ENCODE measurements around the gene SPTAN1. TPM values are rescaled to one million over a fixed set of nuclear protein-coding genes. Genes with fewer than 3 reads are reported as not detected.

SPTAN1 gene
- total RNA-seq, 1 experiment from 2014 or later, result 229 TPM

DNA sequence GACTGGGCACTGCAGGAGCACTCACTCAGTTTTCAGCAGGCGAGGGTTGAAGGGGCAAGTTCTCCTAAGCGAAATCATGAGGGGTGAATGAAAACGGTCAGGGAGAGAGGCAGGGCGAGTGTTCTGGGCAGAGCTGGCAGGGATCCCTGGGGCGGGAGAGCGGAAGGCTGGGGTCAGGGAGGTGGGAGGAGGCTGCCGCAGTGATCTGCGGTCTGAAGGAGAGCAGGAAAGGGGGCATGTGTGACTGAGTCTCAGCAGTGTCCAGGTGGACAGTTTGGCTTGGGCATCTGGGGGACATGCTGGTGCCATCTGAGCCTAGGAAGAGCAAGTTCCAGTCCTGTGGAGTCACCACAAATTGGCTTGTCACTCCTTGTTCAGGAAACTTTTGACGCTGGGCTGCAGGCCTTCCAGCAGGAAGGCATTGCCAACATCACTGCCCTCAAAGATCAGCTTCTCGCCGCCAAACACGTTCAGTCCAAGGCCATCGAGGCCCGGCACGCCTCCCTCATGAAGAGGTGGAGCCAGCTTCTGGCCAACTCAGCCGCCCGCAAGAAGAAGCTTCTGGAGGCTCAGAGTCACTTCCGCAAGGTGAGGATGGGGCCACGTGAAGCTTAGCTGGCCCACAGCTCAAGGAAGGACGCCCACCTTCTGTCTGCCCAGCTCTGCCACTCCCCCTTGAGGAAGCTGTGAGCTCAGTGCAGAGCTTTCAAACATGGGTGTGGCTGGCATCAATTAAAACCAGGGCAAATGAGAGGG, 73.2 kb downstream of the SPTAN1 start:
- H3K27me3 ChIP-seq (ENCODE audit: control insufficient read depth, insufficient read depth, low read length), result no peaks in the 10 kb centered on the region
- POLR2A ChIA-PET, result interaction anchor here (0.6 kb wide), 1 partner anchor 46 kb away, joined by 15 read pairs; no protein-coding TSS in a partner anchor
- intact Hi-C loops (cut with micrococcal nuclease; ENCODE audit: unreplicated experiment), result no loop called here
- CTCF ChIA-PET, result no interaction called here
- H3K9me3 ChIP-seq (ENCODE audit: control insufficient read depth, insufficient read depth, low read depth, low read length), result no peaks in the 10 kb centered on the region
- ATAC-seq, result no peak
- no peak for TF ChIP-seq TCF7L2 (IDR thresholded peaks at IDR 0.05; ENCODE audit: low read depth, low read length)
- TF ChIP-seq POLR2AphosphoS5 (IDR thresholded peaks at IDR 0.05; ENCODE audit: low read depth, low read length), result no peak
- no peak for TF ChIP-seq SIN3A (IDR thresholded peaks at IDR 0.05; ENCODE audit: borderline replicate concordance, insufficient read depth, low read depth, low read length)
- no peak for TF ChIP-seq CTCF (IDR thresholded peaks at IDR 0.05)
- TF ChIP-seq REST (IDR thresholded peaks at IDR 0.05; ENCODE audit: insufficient read depth in 1 of 2, low read depth in 2 of 2, low read length in 1 of 2), result no peak
- in situ Hi-C loops (cut with HindIII; ENCODE audit: low pct_unique_long_range_greater_than_20kb, low sequenced_read_pairs), result no loop called here
- H3K4me1 ChIP-seq (ENCODE audit: control insufficient read depth, insufficient read depth, low read length), result peaks cover 15% of the 10 kb centered on the region
- no peak overlapping the region for H3K27ac ChIP-seq (ENCODE audit: low read length)
- no peak overlapping the region for H3K4me3 ChIP-seq (ENCODE audit: low read depth in 2 of 2, low read length in 2 of 2)
- DNase-seq (ENCODE audit: low read depth, low spot score), result no peak
- TSS peak; percentile 33 for BruUV-seq (replicated peaks)
- H3K36me3 ChIP-seq (ENCODE audit: control insufficient read depth, insufficient read depth, low read length), result peaks cover 4% of the 10 kb centered on the region; the same call in 1 of the 2 replicates

GRCh38 chr9:128626181-128626580, 73.8 kb downstream of the SPTAN1 start:
- ATAC-seq, result no peak
- TF ChIP-seq TCF7L2 (IDR thresholded peaks at IDR 0.05; ENCODE audit: low read depth, low read length) (no peak), POLR2AphosphoS5 (IDR thresholded peaks at IDR 0.05; ENCODE audit: low read depth, low read length) (0 out of 2 replicates have a peak, but pooled peaks have one; percentile 17)
- no peak for DNase-seq (ENCODE audit: low read depth, low spot score)
- CTCF ChIA-PET, result no interaction called here
- no peaks in the 10 kb centered on the region for H3K27me3 ChIP-seq (ENCODE audit: control insufficient read depth, insufficient read depth, low read length)
- no peak overlapping the region for H3K4me3 ChIP-seq (ENCODE audit: low read depth in 2 of 2, low read length in 2 of 2)
- peaks cover 2% of the 10 kb centered on the region; the same call in 1 of the 2 replicates for H3K36me3 ChIP-seq (ENCODE audit: control insufficient read depth, insufficient read depth, low read length)
- BruUV-seq (replicated peaks), result no TSS peak
- intact Hi-C loops (cut with micrococcal nuclease; ENCODE audit: unreplicated experiment) (no loop called here), in situ Hi-C loops (cut with HindIII; ENCODE audit: low pct_unique_long_range_greater_than_20kb, low sequenced_read_pairs) (no loop called here)
- H3K27ac ChIP-seq (ENCODE audit: low read length), result no peak overlapping the region
- H3K9me3 ChIP-seq (ENCODE audit: control insufficient read depth, insufficient read depth, low read depth, low read length), result no peaks in the 10 kb centered on the region
- H3K4me1 ChIP-seq (ENCODE audit: control insufficient read depth, insufficient read depth, low read length), result peaks cover 15% of the 10 kb centered on the region
- POLR2A ChIA-PET, result interaction anchor here (0.6 kb wide), 1 partner anchor 45 kb away, joined by 15 read pairs; no protein-coding TSS in a partner anchor
